Chondrocyte (in vitro differentiated cells): ENCODE results near the gene WDFY1. TPM values are rescaled to one million over a fixed set of nuclear protein-coding genes. Genes with fewer than 3 reads are reported as not detected.

Experiments used
- DNase-seq: peaks from one replicate; pipeline ENCODE4 v3.0.0; 2021; ENCODE audit warnings: mixed read lengths, low spot score
- H3K27ac Mint-ChIP-seq: one replicate; pipeline ENCODE4 v1.8.0; 2021; ENCODE audit warnings: mild to moderate bottlenecking, moderate library complexity, mixed read lengths; ENCODE audit not compliant: unreplicated experiment
- H3K27me3 Mint-ChIP-seq: 2 replicates; pipeline ENCODE4 v1.8.0; 2021; ENCODE audit warnings: low read depth, mixed read lengths
- H3K36me3 Mint-ChIP-seq: 2 replicates; pipeline ENCODE4 v1.8.0; 2021; ENCODE audit warnings: low read depth, mixed read lengths
- H3K4me1 Mint-ChIP-seq: 2 replicates; pipeline ENCODE4 v1.8.0; 2021; ENCODE audit warnings: low read depth, mild to moderate bottlenecking, mixed read lengths
- H3K4me3 Mint-ChIP-seq: one replicate; pipeline ENCODE4 v1.8.0; 2021; ENCODE audit warnings: mild to moderate bottlenecking, moderate library complexity, mixed read lengths; ENCODE audit not compliant: unreplicated experiment
- H3K9me3 Mint-ChIP-seq: 2 replicates; pipeline ENCODE4 v1.8.0; 2021; ENCODE audit warnings: low read depth, mixed read lengths
- CTCF ChIP-seq: fragments of 200-600 bp; sonication (generic); IDR thresholded peaks from 2 replicates; pipeline ENCODE4 v1.5.0; 2021; ENCODE audit warnings: antibody characterized with exemption, mild to moderate bottlenecking, moderate library complexity
- total RNA-seq: library from RNA; stranded (reverse); gene quantifications from 3 replicates; pipeline ENCODE4 v1.2.1, GENCODE V29; 2021

WDFY1 gene
- total RNA-seq, 1 donor from 2014 or later, result 61.3 TPM

- Mint-ChIP-seq H3K4me1 (peaks cover 16% of the 10 kb centered on the region), H3K36me3 (peaks cover 9% of the 10 kb centered on the region), H3K27ac (no peak overlapping the region), H3K4me3 (no peak overlapping the region), H3K27me3 (no peaks in the 10 kb centered on the region), H3K9me3 (no peaks in the 10 kb centered on the region)
- no peak for TF ChIP-seq CTCF
- DNase-seq, result no peak
These were observed 79.1 kb downstream of the WDFY1 start for GRCh38 chr2:223865907-223866508.

- Mint-ChIP-seq H3K9me3 (no peaks in the 10 kb centered on the region), H3K27ac (no peak overlapping the region), H3K36me3 (peaks cover 5% of the 10 kb centered on the region), H3K4me3 (no peak overlapping the region), H3K4me1 (peaks cover 25% of the 10 kb centered on the region), H3K27me3 (no peaks in the 10 kb centered on the region)
- DNase-seq, result no peak
- no peak for TF ChIP-seq CTCF
These were observed 80.0 kb downstream of the WDFY1 start for GRCh38 chr2:223865124-223865523.

GRCh38 chr2:223863491-223863890 lies 81.6 kb downstream of the WDFY1 start:
- no peak overlapping the region for H3K4me3 Mint-ChIP-seq
- H3K9me3 Mint-ChIP-seq, result no peaks in the 10 kb centered on the region
- DNase-seq, result no peak
- H3K27me3 Mint-ChIP-seq, result no peaks in the 10 kb centered on the region
- H3K4me1 Mint-ChIP-seq, result peaks cover 29% of the 10 kb centered on the region
- H3K27ac Mint-ChIP-seq, result no peak overlapping the region
- H3K36me3 Mint-ChIP-seq, result no peaks in the 10 kb centered on the region
- no peak for TF ChIP-seq CTCF

- TF ChIP-seq CTCF, result peak; percentile 34
- Mint-ChIP-seq H3K27me3 (no peaks in the 10 kb centered on the region), H3K27ac (peak overlapping the region; percentile 73), H3K4me1 (peaks cover 29% of the 10 kb centered on the region), H3K4me3 (no peak overlapping the region), H3K9me3 (no peaks in the 10 kb centered on the region), H3K36me3 (no peaks in the 10 kb centered on the region)
- no peak for DNase-seq
These were observed 84.1 kb downstream of the WDFY1 start for GRCh38 chr2:223860809-223861738.

GRCh38 chr2:223859070-223859469 lies 86.1 kb downstream of the WDFY1 start:
- no peak for TF ChIP-seq CTCF
- Mint-ChIP-seq H3K4me1 (peaks cover 29% of the 10 kb centered on the region), H3K27me3 (no peaks in the 10 kb centered on the region), H3K36me3 (peaks cover 1% of the 10 kb centered on the region), H3K4me3 (no peak overlapping the region), H3K9me3 (no peaks in the 10 kb centered on the region), H3K27ac (no peak overlapping the region)
- DNase-seq, result no peak
